ENCODE results near the gene PHOSPHO2. TPM values are rescaled to one million over a fixed set of nuclear protein-coding genes. Genes with fewer than 3 reads are reported as not detected.
A peak's percentile ranks its signal among the peaks of the same experiment; 100 is the strongest.

The PHOSPHO2 gene
- total and polyA plus RNA-seq, 9 of the 15 experiments (the other 6 are each of a cell fraction or from before 2014, with no cell fraction given), result 7.8 to 19.1 (median 11.7) TPM

DNA sequence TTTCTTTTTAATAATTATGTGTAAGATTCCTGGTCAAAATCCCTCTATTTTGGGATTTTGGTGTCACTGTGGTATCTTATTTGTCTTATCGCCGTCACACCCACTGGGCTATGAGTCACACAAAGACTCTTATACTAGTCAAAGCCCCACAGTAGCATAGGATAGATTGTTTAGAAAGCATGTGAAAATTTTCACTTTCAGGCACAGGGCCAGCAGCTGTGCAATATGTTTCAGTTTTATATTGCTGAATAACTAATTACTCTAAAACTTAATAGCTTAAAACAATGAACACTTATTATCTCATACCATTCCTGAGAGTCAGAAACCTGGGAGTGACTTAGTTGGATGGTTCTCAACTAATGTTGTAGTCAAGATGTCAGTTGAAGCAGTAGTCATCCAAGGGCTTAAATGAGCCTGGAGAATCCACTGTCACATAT lies 24.0 kb upstream of the PHOSPHO2 start (continued):
- no peak for TF ChIP-seq YY1 (IDR thresholded peaks at IDR 0.05; ENCODE audit: borderline replicate concordance in 1 of 3, control insufficient read depth in 1 of 3, extremely low read depth in 1 of 3, insufficient read depth in 3 of 3, insufficient read length in 1 of 3, insufficient replicate concordance in 2 of 3, low read depth in 1 of 3, low read length in 2 of 3)
- no peak for TF ChIP-seq ILK (tag; IDR thresholded peaks at IDR 0.05; ENCODE audit: borderline replicate concordance, low read depth)
- TF ChIP-seq FOXA1 (IDR thresholded peaks at IDR 0.05; ENCODE audit: borderline replicate concordance), result no peak
- no peak for TF ChIP-seq ZNF354B (CRISPR knock-in tag; IDR thresholded peaks at IDR 0.05)
- no peak for TF ChIP-seq GABPA (tag; conservative IDR thresholded peaks at IDR 0.05; ENCODE audit: low read depth)
- peak; percentile 84 for TF ChIP-seq NFIC (IDR thresholded peaks at IDR 0.05)
- TF ChIP-seq, protein P1, sequence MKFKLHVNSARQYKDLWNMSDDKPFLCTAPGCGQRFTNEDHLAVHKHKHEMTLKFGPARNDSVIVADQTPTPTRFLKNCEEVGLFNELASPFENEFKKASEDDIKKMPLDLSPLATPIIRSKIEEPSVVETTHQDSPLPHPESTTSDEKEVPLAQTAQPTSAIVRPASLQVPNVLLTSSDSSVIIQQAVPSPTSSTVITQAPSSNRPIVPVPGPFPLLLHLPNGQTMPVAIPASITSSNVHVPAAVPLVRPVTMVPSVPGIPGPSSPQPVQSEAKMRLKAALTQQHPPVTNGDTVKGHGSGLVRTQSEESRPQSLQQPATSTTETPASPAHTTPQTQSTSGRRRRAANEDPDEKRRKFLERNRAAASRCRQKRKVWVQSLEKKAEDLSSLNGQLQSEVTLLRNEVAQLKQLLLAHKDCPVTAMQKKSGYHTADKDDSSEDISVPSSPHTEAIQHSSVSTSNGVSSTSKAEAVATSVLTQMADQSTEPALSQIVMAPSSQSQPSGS (CRISPR knock-in tag; IDR thresholded peaks at IDR 0.05), result no peak
- TF ChIP-seq CBFB (CRISPR knock-in tag; IDR thresholded peaks at IDR 0.05), result no peak
- TF ChIP-seq TBP (optimal IDR thresholded peaks at IDR 0.05; ENCODE audit: low read depth, low read length), result no peak
- TF ChIP-seq GTF2A2 (tag; IDR thresholded peaks at IDR 0.05), result no peak
- TF ChIP-seq, protein P2, sequence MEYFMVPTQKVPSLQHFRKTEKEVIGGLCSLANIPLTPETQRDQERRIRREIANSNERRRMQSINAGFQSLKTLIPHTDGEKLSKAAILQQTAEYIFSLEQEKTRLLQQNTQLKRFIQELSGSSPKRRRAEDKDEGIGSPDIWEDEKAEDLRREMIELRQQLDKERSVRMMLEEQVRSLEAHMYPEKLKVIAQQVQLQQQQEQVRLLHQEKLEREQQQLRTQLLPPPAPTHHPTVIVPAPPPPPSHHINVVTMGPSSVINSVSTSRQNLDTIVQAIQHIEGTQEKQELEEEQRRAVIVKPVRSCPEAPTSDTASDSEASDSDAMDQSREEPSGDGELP (CRISPR knock-in tag; IDR thresholded peaks at IDR 0.05; ENCODE audit: borderline replicate concordance), result no peak
- no peak for TF ChIP-seq ESRRA (IDR thresholded peaks at IDR 0.05; ENCODE audit: borderline replicate concordance, low read depth)
- no peak for TF ChIP-seq ZNF174 (CRISPR knock-in tag; IDR thresholded peaks at IDR 0.05)
- TF ChIP-seq RNF2 (IDR thresholded peaks at IDR 0.05), result no peak; the same call in 1 of the 2 replicates
- no peak for TF ChIP-seq ZFP30 (CRISPR knock-in tag; IDR thresholded peaks at IDR 0.05; ENCODE audit: borderline replicate concordance)
- TF ChIP-seq MEF2D (tag; conservative IDR thresholded peaks at IDR 0.05; ENCODE audit: low read depth), result peak; percentile 78; the same call in 1 of the 2 replicates
- TF ChIP-seq SMARCC2 (IDR thresholded peaks at IDR 0.05; ENCODE audit: low read depth), result peak; percentile 95
- 0 out of 4 replicates have a peak, but pooled peaks have one; percentile 38 to 40 for TF ChIP-seq TRIM24 (IDR thresholded peaks at IDR 0.05)
- TF ChIP-seq ZFP1 (CRISPR knock-in tag; IDR thresholded peaks at IDR 0.05), result no peak
- TF ChIP-seq, protein P3, sequence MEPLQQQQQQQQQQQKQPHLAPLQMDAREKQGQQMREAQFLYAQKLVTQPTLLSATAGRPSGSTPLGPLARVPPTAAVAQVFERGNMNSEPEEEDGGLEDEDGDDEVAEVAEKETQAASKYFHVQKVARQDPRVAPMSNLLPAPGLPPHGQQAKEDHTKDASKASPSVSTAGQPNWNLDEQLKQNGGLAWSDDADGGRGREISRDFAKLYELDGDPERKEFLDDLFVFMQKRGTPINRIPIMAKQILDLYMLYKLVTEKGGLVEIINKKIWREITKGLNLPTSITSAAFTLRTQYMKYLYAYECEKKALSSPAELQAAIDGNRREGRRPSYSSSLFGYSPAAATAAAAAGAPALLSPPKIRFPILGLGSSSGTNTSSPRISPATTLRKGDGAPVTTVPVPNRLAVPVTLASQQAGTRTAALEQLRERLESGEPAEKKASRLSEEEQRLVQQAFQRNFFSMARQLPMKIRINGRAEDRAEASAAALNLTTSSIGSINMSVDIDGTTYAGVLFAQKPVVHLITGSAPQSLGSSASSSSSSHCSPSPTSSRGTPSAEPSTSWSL (CRISPR knock-in tag; IDR thresholded peaks at IDR 0.05; ENCODE audit: borderline replicate concordance), result no peak
- TF ChIP-seq ZNF696 (CRISPR knock-in tag; conservative IDR thresholded peaks at IDR 0.05), result no peak
- TF ChIP-seq, protein P4, sequence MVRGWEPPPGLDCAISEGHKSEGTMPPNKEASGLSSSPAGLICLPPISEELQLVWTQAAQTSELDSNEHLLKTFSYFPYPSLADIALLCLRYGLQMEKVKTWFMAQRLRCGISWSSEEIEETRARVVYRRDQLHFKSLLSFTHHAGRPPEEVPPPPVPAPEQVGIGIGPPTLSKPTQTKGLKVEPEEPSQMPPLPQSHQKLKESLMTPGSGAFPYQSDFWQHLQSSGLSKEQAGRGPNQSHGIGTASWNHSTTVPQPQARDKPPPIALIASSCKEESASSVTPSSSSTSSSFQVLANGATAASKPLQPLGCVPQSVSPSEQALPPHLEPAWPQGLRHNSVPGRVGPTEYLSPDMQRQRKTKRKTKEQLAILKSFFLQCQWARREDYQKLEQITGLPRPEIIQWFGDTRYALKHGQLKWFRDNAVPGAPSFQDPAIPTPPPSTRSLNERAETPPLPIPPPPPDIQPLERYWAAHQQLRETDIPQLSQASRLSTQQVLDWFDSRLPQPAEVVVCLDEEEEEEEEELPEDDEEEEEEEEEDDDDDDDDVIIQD (CRISPR knock-in tag; IDR thresholded peaks at IDR 0.05), result no peak
- peak in 1 of 2 experiments; percentile 31; a peak in 1 of 4 replicates for TF ChIP-seq MAZ (CRISPR knock-in tag; conservative IDR thresholded peaks at IDR 0.05 in 1 of 2, IDR thresholded peaks at IDR 0.05 in 1 of 2)
